HepG2 (cell line): ENCODE data around the gene NHERF2. TPM values are rescaled to one million over a fixed set of nuclear protein-coding genes. Genes with fewer than 3 reads are reported as not detected.

Source experiments
- ATAC-seq: fragments of 200-7000 bp; cut with Tn5 transposase; 3 replicates; pipeline ENCODE4 v1.9.1; 2020; ENCODE audit warnings: mild to moderate bottlenecking, moderate library complexity
- BruUV-seq: library from RNA; stranded (reverse); fragments of 400-500 nt; replicated peaks from 2 replicates; lab custom pipeline; 2021; lab: Mats Ljungman, UMichigan
- CTCF ChIA-PET: fragments of 300-600 bp; formaldehyde crosslinking; extraction: SDS; loops from one replicate; lab custom pipeline; 2021; ENCODE audit warnings: low total read pairs, inconsistent platforms, low intra/inter-chr PET ratio; lab: Yijun Ruan, JAX
- POLR2A ChIA-PET: fragments of 350-600 bp; sonication (Branson Sonifier 250); formaldehyde crosslinking; loops from one replicate; lab custom pipeline; 2020; ENCODE audit warnings: antibody characterized with exemption, inconsistent platforms; lab: Yijun Ruan, JAX
- DNase-seq: peaks from one replicate; pipeline ENCODE4 v3.0.0-alpha.2; 2015; ENCODE audit warnings: low spot score
- FAIRE-seq: peaks from 3 replicates; lab custom pipeline; 2011; peaks lifted over from hg19 to GRCh38; lab: Jason Lieb, UNC
- H2AFZ ChIP-seq: one replicate; pipeline ENCODE4 v1.6.1; 2011; ENCODE audit warnings: low read length, inconsistent platforms
- H3K27ac ChIP-seq: fragments of 300-600 bp; 3 replicates; pipeline ENCODE4 v1.8.0; 2011; ENCODE audit warnings: mixed run types, mild to moderate bottlenecking, mixed read lengths, low read length, inconsistent platforms; ENCODE audit not compliant: insufficient read depth; ENCODE audit errors: extremely low read length
- H3K27me3 ChIP-seq, 2 experiments: fragments of 200-600 bp in 1 of 2; 2 replicates in 1 of 2; 3 replicates in 1 of 2; pipeline versions ENCODE4 v1.6.0 to v1.8.0; 2011; ENCODE audit warnings: low read length in 2 of 2, mild to moderate bottlenecking in 2 of 2, moderate library complexity in 2 of 2, inconsistent platforms in 1 of 2; ENCODE audit not compliant: insufficient read depth in 2 of 2, control insufficient read depth in 1 of 2
- H3K36me3 ChIP-seq, 2 experiments: fragments of 200-600 bp in 1 of 2; replicated peaks in 1 of 2; 2 replicates in 1 of 2; 3 replicates in 1 of 2; pipeline versions ENCODE4 v1.5.1 to v1.8.0; 2011; ENCODE audit warnings: low read length in 2 of 2, inconsistent platforms in 1 of 2; ENCODE audit not compliant: insufficient read depth in 2 of 2, control insufficient read depth in 1 of 2
- H3K4me1 ChIP-seq: 2 replicates; pipeline ENCODE4 v1.5.1; 2012; ENCODE audit warnings: low read length, inconsistent platforms; ENCODE audit not compliant: insufficient read depth
- H3K4me2 ChIP-seq: 2 replicates; pipeline ENCODE4 v1.6.0; 2011; ENCODE audit warnings: low read depth, low read length, inconsistent platforms
- H3K4me3 ChIP-seq, 3 experiments: fragments of 200-600 bp in 1 of 3; sonication (generic), shearing (Covaris generic) in 1 of 3; replicated peaks in 1 of 3; 2 replicates each; pipeline ENCODE4 v1.5.1; 2011 to 2016; ENCODE audit warnings: low read length in 3 of 3, inconsistent platforms in 2 of 3, low read depth in 2 of 3, mild to moderate bottlenecking in 2 of 3, control low read depth in 1 of 3, mixed read lengths in 1 of 3; ENCODE audit not compliant: insufficient read depth in 1 of 3
- H3K79me2 ChIP-seq: one replicate; pipeline ENCODE4 v1.6.1; 2011; ENCODE audit warnings: low read length, inconsistent platforms; ENCODE audit not compliant: insufficient read depth
- H3K9ac ChIP-seq: 2 replicates; pipeline ENCODE4 v1.6.0; 2011; ENCODE audit warnings: mild to moderate bottlenecking, low read depth, low read length, inconsistent platforms; ENCODE audit not compliant: insufficient read depth
- H3K9me3 ChIP-seq: 2 replicates; pipeline ENCODE4 v1.5.1; 2012; ENCODE audit warnings: mild to moderate bottlenecking, low read length
- H4K20me1 ChIP-seq: 2 replicates; pipeline ENCODE4 v1.6.0; 2011; ENCODE audit warnings: inconsistent platforms, mild to moderate bottlenecking, low read length, moderate library complexity; ENCODE audit not compliant: insufficient read depth
- RBFOX2 ChIP-seq: fragments of 200-400 bp; formaldehyde crosslinking; IDR thresholded peaks from 2 replicates; pipeline ENCODE4 v1.6.1; 2017; ENCODE audit warnings: low read depth, mild to moderate bottlenecking, low read length
- ZNF773 ChIP-seq: sonication (generic); formaldehyde crosslinking; IDR thresholded peaks from 2 replicates; pipeline ENCODE4 v1.4.0; 2020; ENCODE audit warnings: missing genetic modification reagents, borderline replicate concordance
- WGBS: methylation state at CpG from one replicate; pipeline ENCODE4 v1.1.6; 2017; ENCODE audit warnings: low lambda C conversion rate; 5-methylcytosine and 5-hydroxymethylcytosine counted together
- in situ Hi-C: cut with HindIII; loops from 2 replicates; pipeline ENCODE4 v1.10.0; 2017; ENCODE audit warnings: low pct_unique_long_range_greater_than_20kb; ENCODE audit not compliant: extremely low pct_ligation_motif_present
- intact Hi-C: fragments of 100-400 bp; cut with micrococcal nuclease; formaldehyde crosslinking; loops from one replicate; pipeline ENCODE4 v1.10.0; 2022; ENCODE audit not compliant: unreplicated experiment
- polyA plus RNA-seq, 8 experiments: library from polyadenylated mRNA; depleted of rRNA in 3 of 8; stranded (reverse) in 7 of 8; unstranded in 1 of 8; fragments of >200 nt; fragmentation: Illumina TruSeq in 4 of 8; extraction: Trizol in 4 of 8; gene quantifications; 2 replicates each; pipeline versions ENCODE4 v1.2.1 to v1.2.3, GENCODE V29; 2011 to 2016; ENCODE audit warnings: low read depth in 4 of 8, missing spikeins in 1 of 8, mixed read lengths in 1 of 8; ENCODE audit not compliant: insufficient read depth in 1 of 8
- total RNA-seq, 5 experiments: library from RNA; depleted of rRNA; stranded (reverse); fragments of >200 nt; fragmentation: Illumina TruSeq; extraction: Trizol; gene quantifications; 2 replicates each; pipeline ENCODE4 v1.2.3, GENCODE V29; 2016; ENCODE audit warnings: low read depth in 1 of 5
- TF ChIP-seq, protein P1 (sequence below): sonication (generic); formaldehyde crosslinking; IDR thresholded peaks from 2 replicates; pipeline ENCODE4 v1.4.0; 2020; ENCODE audit warnings: missing genetic modification reagents

Gene NHERF2
- total and polyA plus RNA-seq, 2 of the 13 experiments (the other 11 are each of a cell fraction or from before 2014, with no cell fraction given): 23.7 to 39.3 TPM

DNA sequence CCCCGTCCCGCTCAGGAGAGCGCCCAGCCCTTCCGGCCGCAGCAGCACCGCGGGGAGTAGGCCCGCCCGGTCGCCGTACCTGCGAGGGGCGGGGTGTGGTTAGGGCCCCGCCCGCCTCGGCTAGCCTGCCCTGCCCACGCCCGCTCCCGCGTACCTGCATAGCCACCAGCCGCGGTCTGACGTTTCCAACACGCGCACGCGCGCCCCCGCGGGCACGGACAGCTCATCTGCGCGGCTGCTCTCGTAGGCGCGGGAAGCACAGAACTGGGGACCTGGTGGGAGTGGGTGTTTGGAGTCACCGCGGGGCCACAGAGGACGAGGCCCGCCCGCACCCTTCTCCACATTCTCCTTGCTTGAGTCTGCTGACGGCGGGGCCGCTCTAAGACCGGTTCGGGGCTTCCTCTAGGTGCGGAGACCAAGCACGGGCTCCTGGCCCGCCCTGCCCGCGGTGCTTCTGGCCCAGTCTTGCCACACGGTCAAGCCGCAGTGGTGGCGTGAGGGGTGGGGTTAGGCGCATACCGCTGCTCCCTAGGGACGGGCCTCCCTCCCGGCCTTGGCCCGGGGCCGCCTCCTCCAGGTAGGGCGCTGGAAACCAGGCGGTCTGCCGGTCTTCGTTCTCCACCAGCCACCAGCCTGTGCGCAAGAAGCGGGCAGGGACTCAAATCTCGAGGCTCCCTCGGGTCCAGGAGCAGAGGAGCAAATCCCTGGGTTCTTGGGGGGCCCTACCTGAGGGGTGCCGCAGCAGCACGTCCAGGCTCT is 47.3 kb upstream of the NHERF2 start:
- no peak for DNase-seq
- Histone ChIP-seq H3K9me3 (no peaks in the 10 kb centered on the region), H3K79me2 (no peaks in the 10 kb centered on the region), H2AFZ (no peak overlapping the region), H3K4me2 (no peak overlapping the region), H3K4me3 (no peak overlapping the region), H3K9ac (no peak overlapping the region), H3K27ac (no peak overlapping the region), H3K27me3 (no peaks in the 10 kb centered on the region), H3K4me1 (peaks cover 21% of the 10 kb centered on the region), H4K20me1 (no peaks in the 10 kb centered on the region), H3K36me3 (peaks cover 18 to 30% of the 10 kb centered on the region in 2 experiments; a peak in 3 of 5 replicates)
- peak; percentile 14; the same call in 1 of the 2 replicates for TF ChIP-seq RBFOX2
- TF ChIP-seq ZNF773 (CRISPR knock-in tag): no peak
- TF ChIP-seq, protein P1, sequence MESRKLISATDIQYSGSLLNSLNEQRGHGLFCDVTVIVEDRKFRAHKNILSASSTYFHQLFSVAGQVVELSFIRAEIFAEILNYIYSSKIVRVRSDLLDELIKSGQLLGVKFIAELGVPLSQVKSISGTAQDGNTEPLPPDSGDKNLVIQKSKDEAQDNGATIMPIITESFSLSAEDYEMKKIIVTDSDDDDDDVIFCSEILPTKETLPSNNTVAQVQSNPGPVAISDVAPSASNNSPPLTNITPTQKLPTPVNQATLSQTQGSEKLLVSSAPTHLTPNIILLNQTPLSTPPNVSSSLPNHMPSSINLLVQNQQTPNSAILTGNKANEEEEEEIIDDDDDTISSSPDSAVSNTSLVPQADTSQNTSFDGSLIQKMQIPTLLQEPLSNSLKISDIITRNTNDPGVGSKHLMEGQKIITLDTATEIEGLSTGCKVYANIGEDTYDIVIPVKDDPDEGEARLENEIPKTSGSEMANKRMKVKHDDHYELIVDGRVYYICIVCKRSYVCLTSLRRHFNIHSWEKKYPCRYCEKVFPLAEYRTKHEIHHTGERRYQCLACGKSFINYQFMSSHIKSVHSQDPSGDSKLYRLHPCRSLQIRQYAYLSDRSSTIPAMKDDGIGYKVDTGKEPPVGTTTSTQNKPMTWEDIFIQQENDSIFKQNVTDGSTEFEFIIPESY: peak; percentile 7; the same call in 1 of the 2 replicates
- ChIA-PET CTCF (no interaction called here), POLR2A (interaction anchor here (1.4 to 6.8 kb wide), 2 partner anchors 15 kb away, joined by 4 to 62 read pairs; partner anchors contain the start of gene RPS2)
- ATAC-seq: no peak
- intact Hi-C loops (no loop called here), in situ Hi-C loops (no loop called here)
- no peak for FAIRE-seq
- no TSS peak for BruUV-seq
- WGBS: 97% methylated on average over 59 of the region's 70 CpGs
